HEK293 (cell line): ENCODE data around the gene RTBDN.

ENCODE experiments used
- ATF2 ChIP-seq: fragments of 450-650 bp; formaldehyde crosslinking; IDR thresholded peaks from 2 replicates; pipeline ENCODE4 v1.5.1; 2016; ENCODE audit warnings: missing biosample characterization, missing genetic modification characterization, low read depth
- CTCF ChIP-seq: fragments of 450-650 bp; formaldehyde crosslinking; IDR thresholded peaks from 2 replicates; pipeline ENCODE4 v1.5.1; 2016; ENCODE audit warnings: missing biosample characterization, missing genetic modification characterization
- KLF17 ChIP-seq: fragments of 450-650 bp; formaldehyde crosslinking; IDR thresholded peaks from 2 replicates; pipeline ENCODE4 v1.5.1; 2016; ENCODE audit warnings: missing biosample characterization, missing genetic modification characterization
- KLF8 ChIP-seq: fragments of 450-650 bp; formaldehyde crosslinking; IDR thresholded peaks from 2 replicates; pipeline ENCODE4 v1.5.1; 2016; ENCODE audit warnings: missing biosample characterization, missing genetic modification characterization
- SP2 ChIP-seq: fragments of 450-650 bp; formaldehyde crosslinking; IDR thresholded peaks from 2 replicates; pipeline ENCODE4 v1.5.1; 2016; ENCODE audit warnings: missing biosample characterization, missing genetic modification characterization
- WT1 ChIP-seq: fragments of 450-650 bp; formaldehyde crosslinking; IDR thresholded peaks from 2 replicates; pipeline ENCODE4 v1.5.1; 2016; ENCODE audit warnings: missing biosample characterization, missing genetic modification characterization
- ZBTB1 ChIP-seq: fragments of 450-650 bp; formaldehyde crosslinking; IDR thresholded peaks from 2 replicates; pipeline ENCODE4 v1.5.1; 2016; ENCODE audit warnings: missing biosample characterization, missing genetic modification characterization
- ZEB2 ChIP-seq: fragments of 450-650 bp; formaldehyde crosslinking; IDR thresholded peaks from 2 replicates; pipeline ENCODE4 v1.5.1; 2016; ENCODE audit warnings: missing biosample characterization, missing genetic modification characterization
- ZFP3 ChIP-seq: fragments of 450-650 bp; formaldehyde crosslinking; IDR thresholded peaks from 2 replicates; pipeline ENCODE4 v1.5.1; 2016; ENCODE audit warnings: low read depth, missing biosample characterization, missing genetic modification characterization
- ZNF121 ChIP-seq: fragments of 450-650 bp; formaldehyde crosslinking; IDR thresholded peaks from 2 replicates; pipeline ENCODE4 v1.5.1; 2016; ENCODE audit warnings: missing biosample characterization, missing genetic modification characterization
- ZNF140 ChIP-seq: fragments of 450-650 bp; formaldehyde crosslinking; IDR thresholded peaks from 2 replicates; pipeline ENCODE4 v1.5.1; 2016; ENCODE audit warnings: missing biosample characterization, missing genetic modification characterization
- ZNF214 ChIP-seq: fragments of 450-650 bp; formaldehyde crosslinking; IDR thresholded peaks from 2 replicates; pipeline ENCODE4 v1.5.1; 2017; ENCODE audit warnings: missing biosample characterization, mild to moderate bottlenecking, missing genetic modification characterization, borderline replicate concordance
- ZNF350 ChIP-seq: fragments of 450-650 bp; formaldehyde crosslinking; IDR thresholded peaks from 2 replicates; pipeline ENCODE4 v1.5.0; 2017; ENCODE audit warnings: missing biosample characterization, mild to moderate bottlenecking, missing genetic modification characterization
- ZNF423 ChIP-seq: fragments of 450-650 bp; formaldehyde crosslinking; IDR thresholded peaks from 2 replicates; pipeline ENCODE4 v1.5.1; 2016; ENCODE audit warnings: missing biosample characterization, missing genetic modification characterization
- ZNF518A ChIP-seq: fragments of 450-650 bp; formaldehyde crosslinking; conservative IDR thresholded peaks from 2 replicates; pipeline ENCODE4 v1.5.1; 2016; ENCODE audit warnings: low read depth, missing biosample characterization, missing genetic modification characterization
- ZNF530 ChIP-seq: fragments of 450-650 bp; formaldehyde crosslinking; IDR thresholded peaks from 2 replicates; pipeline ENCODE4 v1.5.1; 2016; ENCODE audit warnings: low read depth, missing biosample characterization, missing genetic modification characterization
- ZNF600 ChIP-seq: fragments of 450-650 bp; formaldehyde crosslinking; IDR thresholded peaks from 2 replicates; pipeline ENCODE4 v1.5.1; 2016; ENCODE audit warnings: missing biosample characterization, missing genetic modification characterization
- ZNF692 ChIP-seq: fragments of 450-650 bp; formaldehyde crosslinking; IDR thresholded peaks from 2 replicates; pipeline ENCODE4 v1.5.1; 2016; ENCODE audit warnings: missing biosample characterization, missing genetic modification characterization
- ZSCAN23 ChIP-seq: fragments of 450-650 bp; formaldehyde crosslinking; IDR thresholded peaks from 2 replicates; pipeline ENCODE4 v1.5.1; 2016; ENCODE audit warnings: missing biosample characterization, missing genetic modification characterization
- TF ChIP-seq, protein P1 (sequence below): fragments of 450-650 bp; formaldehyde crosslinking; IDR thresholded peaks from 2 replicates; pipeline ENCODE4 v1.5.1; 2016; ENCODE audit warnings: missing biosample characterization, missing genetic modification characterization
- TF ChIP-seq, protein P2 (sequence below): fragments of 450-650 bp; formaldehyde crosslinking; optimal IDR thresholded peaks from 2 replicates; pipeline ENCODE3; 2016; ENCODE audit warnings: missing biosample characterization, mild to moderate bottlenecking, missing genetic modification characterization
- TF ChIP-seq, protein P3 (sequence below): IDR thresholded peaks from 2 replicates; pipeline ENCODE4 v1.6.1; 2011; ENCODE audit warnings: mild to moderate bottlenecking, low read depth, low read length, borderline replicate concordance

Gene RTBDN

GRCh38 chr19:12793290-12794195 lies 40.8 kb downstream of the RTBDN start (continued):
- TF ChIP-seq CTCF (tag by site-specific recombination): peak; percentile 34; the same call in 1 of the 2 replicates
- TF ChIP-seq ZNF518A (tag by site-specific recombination): no peak
- no peak for TF ChIP-seq WT1 (tag by site-specific recombination)
- TF ChIP-seq ZNF530 (tag by site-specific recombination): no peak
- TF ChIP-seq, protein P1, sequence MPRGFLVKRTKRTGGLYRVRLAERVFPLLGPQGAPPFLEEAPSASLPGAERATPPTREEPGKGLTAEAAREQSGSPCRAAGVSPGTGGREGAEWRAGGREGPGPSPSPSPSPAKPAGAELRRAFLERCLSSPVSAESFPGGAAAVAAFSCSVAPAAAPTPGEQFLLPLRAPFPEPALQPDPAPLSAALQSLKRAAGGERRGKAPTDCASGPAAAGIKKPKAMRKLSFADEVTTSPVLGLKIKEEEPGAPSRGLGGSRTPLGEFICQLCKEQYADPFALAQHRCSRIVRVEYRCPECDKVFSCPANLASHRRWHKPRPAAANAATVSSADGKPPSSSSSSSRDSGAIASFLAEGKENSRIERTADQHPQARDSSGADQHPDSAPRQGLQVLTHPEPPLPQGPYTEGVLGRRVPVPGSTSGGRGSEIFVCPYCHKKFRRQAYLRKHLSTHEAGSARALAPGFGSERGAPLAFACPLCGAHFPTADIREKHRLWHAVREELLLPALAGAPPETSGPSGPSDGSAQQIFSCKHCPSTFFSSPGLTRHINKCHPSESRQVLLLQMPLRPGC (tag by site-specific recombination): no peak
- TF ChIP-seq ZNF121 (tag by site-specific recombination): no peak
- peak; percentile 89 for TF ChIP-seq SP2 (tag by site-specific recombination)
- peak; percentile 59; the same call in 1 of the 2 replicates for TF ChIP-seq KLF17 (tag by site-specific recombination)
- TF ChIP-seq, protein P2, sequence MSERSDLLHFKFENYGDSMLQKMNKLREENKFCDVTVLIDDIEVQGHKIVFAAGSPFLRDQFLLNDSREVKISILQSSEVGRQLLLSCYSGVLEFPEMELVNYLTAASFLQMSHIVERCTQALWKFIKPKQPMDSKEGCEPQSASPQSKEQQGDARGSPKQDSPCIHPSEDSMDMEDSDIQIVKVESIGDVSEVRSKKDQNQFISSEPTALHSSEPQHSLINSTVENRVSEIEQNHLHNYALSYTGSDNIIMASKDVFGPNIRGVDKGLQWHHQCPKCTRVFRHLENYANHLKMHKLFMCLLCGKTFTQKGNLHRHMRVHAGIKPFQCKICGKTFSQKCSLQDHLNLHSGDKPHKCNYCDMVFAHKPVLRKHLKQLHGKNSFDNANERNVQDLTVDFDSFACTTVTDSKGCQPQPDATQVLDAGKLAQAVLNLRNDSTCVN (tag by site-specific recombination): peak; percentile 94
- TF ChIP-seq ZNF350 (tag by site-specific recombination): no peak
- no peak for TF ChIP-seq ZNF423 (tag by site-specific recombination)
- no peak for TF ChIP-seq ZNF214 (tag by site-specific recombination)
- no peak for TF ChIP-seq ATF2 (tag by site-specific recombination)
- TF ChIP-seq ZEB2: peak; percentile 68; the same call in 1 of the 2 replicates
- peak; percentile 63; the same call in 1 of the 2 replicates for TF ChIP-seq ZNF692 (tag by site-specific recombination)
- TF ChIP-seq KLF8 (tag by site-specific recombination): peak; percentile 81
- peak; percentile 21; the same call in 1 of the 2 replicates for TF ChIP-seq ZNF600 (tag by site-specific recombination)
- TF ChIP-seq, protein P3, sequence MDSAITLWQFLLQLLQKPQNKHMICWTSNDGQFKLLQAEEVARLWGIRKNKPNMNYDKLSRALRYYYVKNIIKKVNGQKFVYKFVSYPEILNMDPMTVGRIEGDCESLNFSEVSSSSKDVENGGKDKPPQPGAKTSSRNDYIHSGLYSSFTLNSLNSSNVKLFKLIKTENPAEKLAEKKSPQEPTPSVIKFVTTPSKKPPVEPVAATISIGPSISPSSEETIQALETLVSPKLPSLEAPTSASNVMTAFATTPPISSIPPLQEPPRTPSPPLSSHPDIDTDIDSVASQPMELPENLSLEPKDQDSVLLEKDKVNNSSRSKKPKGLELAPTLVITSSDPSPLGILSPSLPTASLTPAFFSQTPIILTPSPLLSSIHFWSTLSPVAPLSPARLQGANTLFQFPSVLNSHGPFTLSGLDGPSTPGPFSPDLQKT: peak; percentile 100
- no peak for TF ChIP-seq ZFP3 (tag by site-specific recombination)
- TF ChIP-seq ZNF140 (tag by site-specific recombination): no peak
- no peak for TF ChIP-seq ZSCAN23 (tag by site-specific recombination)
- no peak for TF ChIP-seq ZBTB1
